ENCODE results near the gene RAB3C.

- peak; percentile 47 to 87 (median 70) for TF ChIP-seq CTCF (IDR thresholded peaks at IDR 0.05)
- TF ChIP-seq POLR2A (IDR thresholded peaks at IDR 0.05) = no peak
Measured at GRCh38 chr5:58891086-58891970, 308.5 kb downstream of the RAB3C start.

All from body of pancreas (tissue), 4 donors.